ENCODE results near the gene GLRX5.
A peak's percentile ranks its signal among the peaks of the same experiment; 100 is the strongest.
"Not testable (repeated sequence)": the region's sequence is repeated elsewhere in the genome, so short reads cannot be mapped to it uniquely, and the experiment has no call there.

GLRX5 gene

DNA sequence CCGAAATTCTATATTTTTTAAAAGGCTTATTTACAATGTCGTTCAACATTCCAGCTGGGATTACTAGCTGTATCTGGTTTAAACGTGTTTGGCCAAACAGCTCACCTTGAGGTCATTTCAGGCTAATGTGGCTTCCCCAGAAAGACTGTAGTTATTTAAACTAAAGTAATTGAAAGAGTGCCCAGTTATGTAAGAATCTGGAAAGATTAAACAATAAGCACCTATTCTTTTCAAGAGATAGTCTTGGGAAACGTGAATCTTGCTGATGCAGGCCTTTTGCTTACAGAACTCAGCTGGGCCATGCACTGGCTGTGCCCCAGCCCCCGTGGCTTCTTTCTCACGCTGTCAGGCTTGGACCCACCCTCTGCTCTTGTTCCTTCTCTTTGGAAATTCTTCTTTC is 24.4 kb downstream of the GLRX5 start:
- DNase-seq (ENCODE audit: low read depth in 2 of 2), result no peak

DNA sequence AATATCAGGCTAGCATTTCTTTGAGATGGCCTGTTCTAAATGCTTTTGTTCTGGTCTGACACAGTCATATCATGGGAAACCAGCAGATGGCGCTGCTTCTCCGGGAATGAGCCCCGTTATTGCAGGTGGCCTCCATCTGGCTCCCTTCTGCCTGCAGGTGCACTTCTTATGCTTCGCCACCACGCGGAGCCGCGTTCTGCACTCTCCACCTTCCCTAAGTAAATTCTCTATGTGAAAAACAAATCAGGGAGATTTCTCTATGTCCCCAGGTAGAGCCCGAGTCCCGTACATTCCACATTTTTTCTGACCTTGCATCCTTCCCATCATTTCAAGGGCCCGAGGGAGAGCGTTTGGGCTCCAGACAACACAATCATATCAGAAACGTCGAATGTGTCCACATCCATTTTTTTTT is 26.2 kb downstream of the GLRX5 start:
- peak; percentile 29 to 33 for DNase-seq (ENCODE audit: low read depth in 2 of 2)

DNA sequence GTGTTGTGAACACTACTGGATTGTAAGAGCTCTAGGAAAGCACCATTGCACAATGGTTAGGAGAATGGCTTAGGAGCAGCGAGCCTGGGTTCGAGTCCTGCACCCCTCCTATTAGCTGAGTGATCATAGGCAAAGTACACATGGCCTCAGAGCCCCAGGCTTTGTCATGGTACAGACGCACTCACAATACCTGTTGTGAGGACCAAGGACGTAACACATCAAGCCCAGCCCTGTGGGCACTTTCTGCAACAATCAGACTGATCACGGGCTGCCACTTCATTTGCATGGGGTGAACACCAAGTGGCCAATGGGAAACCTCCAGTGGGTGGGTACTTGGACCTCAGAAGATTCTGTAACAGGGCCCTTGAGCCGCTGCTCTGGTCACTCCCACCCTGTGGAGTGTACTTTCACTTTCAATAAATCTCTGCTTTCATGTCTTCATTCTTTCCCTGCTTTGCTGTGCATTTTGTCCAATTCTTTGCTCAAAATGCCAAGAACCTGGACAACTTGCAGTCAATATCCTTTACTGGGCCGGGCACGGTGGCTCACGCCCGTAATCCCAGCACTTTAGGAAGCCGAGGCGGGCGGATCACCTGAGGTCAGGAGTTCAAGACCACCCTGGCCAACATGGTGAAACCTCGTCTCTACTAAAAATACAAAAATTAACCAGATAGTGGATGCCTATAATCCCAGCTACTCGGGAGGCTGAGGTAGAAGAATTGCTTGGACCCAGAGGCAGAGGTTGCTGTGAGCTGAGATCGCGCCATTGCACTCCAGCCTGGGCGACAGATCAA is 28.2 kb downstream of the GLRX5 start:
- DNase-seq (ENCODE audit: low read depth in 2 of 2), result no peak

DNA sequence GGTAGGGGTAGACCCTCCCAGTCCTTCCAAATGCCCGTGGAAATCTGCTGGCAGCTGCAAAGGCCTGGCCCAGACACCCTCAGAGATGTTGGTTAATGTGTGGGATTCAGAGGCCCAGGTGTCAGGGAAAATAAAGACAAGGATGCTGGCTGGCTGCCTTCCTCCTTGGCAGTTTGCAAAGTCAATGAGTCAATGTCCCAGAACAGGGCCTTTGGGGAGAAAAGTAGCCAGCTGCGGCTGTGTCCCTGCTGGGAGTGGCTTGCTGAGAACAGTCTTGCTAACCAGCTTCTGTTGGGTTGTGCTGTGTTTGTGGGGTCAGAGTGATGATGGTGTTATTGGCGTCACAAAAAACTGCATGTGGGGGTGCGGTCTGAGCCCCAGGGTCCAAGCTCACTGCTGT is 29.2 kb downstream of the GLRX5 start:
- DNase-seq (ENCODE audit: low read depth in 2 of 2), result no peak

DNA sequence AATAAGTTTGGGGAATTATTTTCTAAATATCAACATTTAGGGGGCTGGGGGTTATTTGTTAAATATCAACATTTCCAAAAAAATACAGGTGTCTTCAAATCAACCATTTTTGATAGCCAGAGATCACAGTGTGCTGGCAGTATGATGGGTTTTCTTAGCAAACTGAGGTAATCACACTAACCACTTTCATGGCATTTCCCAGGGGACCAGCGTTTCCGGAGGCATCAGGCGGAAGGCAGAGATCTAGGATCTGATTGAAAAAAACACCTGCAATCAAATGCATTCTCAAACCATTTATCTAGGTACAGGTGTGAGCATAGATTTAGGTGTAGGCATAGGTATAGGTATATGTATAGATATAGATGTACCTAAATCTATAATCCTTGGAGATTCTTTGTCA is 34.6 kb downstream of the GLRX5 start:
- DNase-seq (ENCODE audit: low read depth in 2 of 2), result no peak

DNA sequence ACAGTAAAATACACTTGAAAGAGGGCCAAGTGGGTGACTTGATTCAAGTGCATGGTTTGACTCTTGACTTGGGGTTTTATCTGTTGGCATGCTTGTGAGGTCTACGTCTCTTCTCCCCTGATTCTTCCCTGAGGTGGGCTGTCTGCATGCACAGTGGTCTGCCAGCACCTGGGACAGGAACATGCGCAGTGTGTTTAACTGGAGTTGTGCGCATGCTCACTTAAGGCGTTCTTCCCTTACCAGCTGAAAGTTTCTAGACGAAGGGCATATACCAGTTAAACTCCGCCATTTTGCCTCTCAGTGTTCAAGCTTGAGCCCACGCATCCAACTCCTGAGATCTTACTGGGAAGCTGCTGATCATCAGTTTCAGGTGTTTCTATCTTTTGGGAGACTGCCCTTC is 38.5 kb downstream of the GLRX5 start:
- DNase-seq (ENCODE audit: low read depth in 2 of 2), result no peak

DNA sequence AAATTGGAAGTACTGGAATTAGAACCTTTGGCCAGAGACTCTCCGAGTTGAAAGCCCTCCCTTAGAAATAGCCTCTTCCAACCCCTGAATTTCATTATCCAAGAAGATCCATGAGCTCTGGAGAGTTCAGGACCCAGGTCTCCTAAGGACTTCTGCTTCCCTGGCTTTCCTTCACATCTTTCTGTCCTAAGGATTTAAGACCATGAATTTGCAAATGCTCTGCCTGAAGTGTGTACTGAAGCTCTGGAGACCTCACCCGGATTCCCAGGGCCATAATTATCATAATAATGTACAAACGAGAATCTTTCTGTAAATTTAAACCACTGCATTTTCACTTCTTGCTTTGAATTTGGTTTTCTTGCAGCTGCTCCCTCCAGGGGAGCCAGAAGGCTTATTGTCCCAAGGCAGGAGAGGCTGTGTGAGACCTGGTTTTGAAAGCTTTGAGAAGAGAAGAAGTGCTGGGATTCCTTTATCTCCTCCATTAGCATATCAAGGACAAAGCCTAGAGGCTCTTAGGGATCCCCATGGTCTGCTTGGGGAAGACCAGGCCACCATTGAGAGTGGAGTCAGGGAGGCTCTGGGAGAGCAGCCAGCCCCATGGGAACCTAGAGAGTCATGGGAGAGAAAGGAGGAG is 41.1 kb downstream of the GLRX5 start:
- DNase-seq (ENCODE audit: low read depth in 2 of 2), result no peak

DNA sequence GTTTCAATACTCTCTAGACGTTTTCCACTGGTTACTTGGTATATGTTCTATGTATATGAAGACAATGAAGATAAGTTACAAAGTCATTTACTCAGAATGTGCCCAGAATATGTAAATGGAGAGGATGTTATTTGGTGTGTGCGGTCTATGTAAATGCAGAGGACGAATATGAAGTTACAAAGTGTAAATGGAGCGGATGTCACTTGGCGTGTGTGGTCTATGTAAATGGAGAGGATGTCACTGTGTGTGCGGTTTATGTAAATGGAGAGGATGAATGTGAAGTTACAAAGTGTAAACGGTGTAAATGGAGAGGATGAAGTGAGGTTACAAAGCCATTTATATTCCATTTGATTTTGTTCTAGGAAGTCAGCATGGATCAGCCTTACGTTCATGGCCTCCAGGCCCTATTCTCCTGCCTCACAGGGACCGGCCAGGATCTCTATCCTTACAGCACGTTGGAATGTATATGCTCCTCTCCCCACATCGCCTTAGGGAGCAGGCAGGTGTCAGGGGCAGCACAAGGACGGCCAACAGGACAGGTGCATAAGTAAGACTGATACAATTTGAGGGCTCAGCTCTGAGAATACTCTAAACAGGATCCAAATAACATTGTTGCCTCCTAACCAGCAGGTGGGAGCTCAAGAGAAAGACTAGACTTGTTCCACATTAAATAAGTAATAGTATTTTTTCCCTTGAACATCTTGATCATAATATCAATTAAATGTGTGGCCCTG is 42.4 kb downstream of the GLRX5 start:
- DNase-seq (ENCODE audit: low read depth in 2 of 2), result no peak

DNA sequence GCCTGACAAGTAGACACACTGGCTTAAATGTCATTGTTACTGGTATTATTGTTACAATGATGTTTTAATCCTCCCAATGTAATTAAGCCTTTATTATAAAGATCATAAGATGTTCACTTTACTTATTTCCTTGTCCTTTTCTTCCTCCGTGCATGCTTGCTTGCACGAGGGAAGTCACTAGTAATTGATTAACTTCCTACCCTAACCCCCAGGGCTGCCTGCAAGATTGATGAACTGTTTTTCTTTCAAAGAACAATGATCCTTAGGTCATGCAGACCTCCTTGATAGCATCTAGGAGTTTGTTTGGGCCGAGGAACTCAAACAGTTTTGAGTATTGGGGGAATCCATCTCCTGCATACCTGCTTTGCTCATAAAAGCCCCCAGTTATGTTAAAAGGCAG is 43.0 kb downstream of the GLRX5 start:
- no peak for DNase-seq (ENCODE audit: low read depth in 2 of 2)

DNA sequence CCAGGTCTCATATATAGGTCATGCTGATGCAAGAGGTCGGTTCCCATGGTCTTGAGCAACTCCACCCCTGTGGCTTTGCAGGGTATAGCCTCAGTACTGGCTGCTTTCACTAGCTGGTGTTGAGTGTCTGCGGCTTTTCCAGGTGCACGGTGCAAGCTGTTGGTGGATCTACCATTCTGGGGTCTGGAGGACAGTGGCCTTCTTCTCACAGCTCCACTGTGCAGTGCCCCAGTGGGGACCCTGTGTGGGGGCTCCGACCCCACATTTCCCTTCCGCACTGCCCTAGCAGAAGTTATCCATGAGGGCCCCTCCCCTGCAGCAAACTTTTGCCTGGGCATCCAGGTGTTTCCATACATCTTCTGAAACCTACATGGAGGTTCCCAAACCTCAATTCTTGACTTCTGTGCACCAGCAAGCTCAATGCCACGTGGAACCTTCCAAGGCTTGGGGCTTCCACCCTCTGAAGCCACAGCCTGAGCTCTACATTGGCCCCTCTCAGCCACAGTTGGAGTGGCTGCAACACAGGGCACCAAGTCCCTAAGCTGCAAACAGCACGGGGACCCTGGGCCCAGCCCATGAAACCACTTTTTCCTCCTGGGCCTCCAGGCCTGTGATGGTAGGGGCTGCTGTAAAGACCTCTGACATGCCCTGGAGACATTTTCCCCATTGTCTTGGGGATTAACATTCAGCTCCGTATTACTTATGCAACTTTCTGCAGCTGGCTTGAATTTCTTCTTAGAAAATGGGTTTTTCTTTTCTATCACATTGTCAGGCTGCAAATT is 49.2 kb downstream of the GLRX5 start:
- not testable (repeated sequence) for DNase-seq (ENCODE audit: low read depth in 2 of 2)

DNA sequence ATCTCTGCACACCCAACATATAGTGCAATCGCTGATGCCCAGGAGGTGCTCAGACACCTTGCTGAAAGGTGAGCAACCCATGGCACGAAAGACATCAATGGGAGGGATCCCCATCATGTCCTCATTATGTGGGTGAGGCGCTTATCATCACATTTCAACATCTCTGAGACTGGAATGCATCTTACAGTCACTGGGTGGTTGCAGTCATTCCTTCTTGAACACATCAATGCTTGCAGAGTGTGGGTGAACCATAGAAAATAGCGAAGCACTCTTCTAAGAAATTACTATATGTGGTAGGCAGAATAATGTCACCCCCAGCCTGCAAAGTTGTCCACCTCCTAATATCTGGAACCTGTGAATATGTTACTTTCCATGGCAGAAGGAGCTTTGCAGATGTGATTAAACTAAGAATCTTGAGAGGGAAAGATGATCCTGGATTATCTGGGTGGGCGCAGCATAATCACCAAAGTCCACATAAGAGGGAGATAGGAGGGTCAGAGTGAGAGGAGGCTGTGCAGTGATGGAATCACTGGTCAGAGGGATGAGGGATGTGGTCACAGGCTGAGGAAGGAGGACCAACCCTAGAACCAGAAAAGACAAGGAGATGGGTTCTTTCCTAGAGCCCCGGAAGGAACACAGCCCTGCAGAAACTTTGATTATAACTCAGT is 51.2 kb downstream of the GLRX5 start:
- no peak for DNase-seq (ENCODE audit: low read depth in 2 of 2)

DNA sequence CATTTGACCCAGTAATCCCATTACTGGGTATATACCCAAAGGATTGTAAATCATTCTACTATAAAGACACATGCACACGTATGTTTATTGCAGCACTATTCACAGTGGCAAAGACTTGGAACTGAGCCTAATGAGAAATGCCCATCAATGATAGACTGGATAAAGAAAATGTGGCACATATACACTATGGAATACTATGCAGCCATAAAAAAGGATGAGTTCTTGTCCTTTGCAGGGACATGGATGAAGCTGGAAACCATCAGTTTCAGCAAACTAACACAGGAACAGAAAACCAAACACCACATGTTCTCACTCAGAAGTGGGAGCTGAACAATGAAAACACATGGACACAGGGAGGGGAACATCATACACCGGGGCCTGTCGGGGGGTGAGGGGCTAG is 56.3 kb downstream of the GLRX5 start:
- not testable (repeated sequence) for DNase-seq (ENCODE audit: low read depth in 2 of 2)
